K562 (cell line): ENCODE measurements around the gene MAP7D1. TPM values are rescaled to one million over a fixed set of nuclear protein-coding genes. Genes with fewer than 3 reads are reported as not detected.

ENCODE experiments used
- ADNP ChIP-seq: fragments of 200-800 bp; sonication (Bioruptor generic); IDR thresholded peaks from 2 replicates; pipeline ENCODE4 v1.6.1; 2016; ENCODE audit warnings: missing genetic modification characterization, missing compliant biosample characterization
- BRCA1 ChIP-seq, 2 experiments: fragments of 450-650 bp in 1 of 2; sonication (generic) in 1 of 2; formaldehyde crosslinking in 1 of 2; IDR thresholded peaks; 2 replicates each; pipeline versions ENCODE4 v1.5.0 to v1.6.1; 2017 to 2020; ENCODE audit warnings: mild to moderate bottlenecking in 1 of 2, missing genetic modification reagents in 1 of 2
- CBX3 ChIP-seq, 2 experiments: IDR thresholded peaks; 1 replicate in 1 of 2; 2 replicates in 1 of 2; pipeline ENCODE4 v1.6.1; 2012; ENCODE audit warnings: inconsistent platforms in 2 of 2, low read length in 2 of 2, borderline replicate concordance in 1 of 2, control low read depth in 1 of 2
- CEBPG ChIP-seq, 3 experiments: fragments of 200-800 bp in 1 of 3; sonication (Bioruptor generic) in 1 of 3; sonication (generic) in 1 of 3; formaldehyde crosslinking in 1 of 3; IDR thresholded peaks in 2 of 3; conservative IDR thresholded peaks in 1 of 3; 2 replicates each; pipeline versions ENCODE4 v1.6.1 to v1.8.0; 2016 to 2022; ENCODE audit warnings: missing compliant biosample characterization in 2 of 3, missing genetic modification characterization in 2 of 3, mild to moderate bottlenecking in 1 of 3, missing genetic modification reagents in 1 of 3
- CHCHD3 ChIP-seq: fragments of 250-450 bp; sonication (Bioruptor Pico); IDR thresholded peaks from 2 replicates; pipeline ENCODE4 v2.1.2; 2022; ENCODE audit warnings: mild to moderate bottlenecking
- CXXC5 ChIP-seq: fragments of 250-450 bp; sonication (Bioruptor Pico); IDR thresholded peaks from 2 replicates; pipeline ENCODE4 v1.8.0; 2022; ENCODE audit warnings: inconsistent platforms, mild to moderate bottlenecking, moderate library complexity
- E2F6 ChIP-seq, 2 experiments: IDR thresholded peaks; 2 replicates each; pipeline ENCODE4 v1.6.1; 2011; ENCODE audit warnings: borderline replicate concordance in 1 of 2, control low read depth in 1 of 2, low read depth in 1 of 2, low read length in 1 of 2, mild to moderate bottlenecking in 1 of 2, mixed read lengths in 1 of 2, moderate library complexity in 1 of 2; ENCODE audit not compliant: insufficient read depth in 1 of 2, insufficient read length in 1 of 2, poor library complexity in 1 of 2, severe bottlenecking in 1 of 2; ENCODE audit errors: extremely low read depth in 1 of 2
- ETV1 ChIP-seq: fragments of 450-650 bp; conservative IDR thresholded peaks from 2 replicates; pipeline ENCODE4 v1.6.1; 2016; ENCODE audit warnings: missing genetic modification characterization, control low read depth, low read depth, missing compliant biosample characterization
- ETV5 ChIP-seq: sonication (generic); formaldehyde crosslinking; IDR thresholded peaks from 2 replicates; pipeline ENCODE4 v1.4.0; 2020; ENCODE audit warnings: low read depth, mild to moderate bottlenecking, missing genetic modification reagents
- HMG20A ChIP-seq: fragments of 450-650 bp; formaldehyde crosslinking; conservative IDR thresholded peaks from 2 replicates; pipeline ENCODE4 v1.4.0; 2020; ENCODE audit warnings: mild to moderate bottlenecking, mixed read lengths
- HNRNPK ChIP-seq: fragments of 200-400 bp; formaldehyde crosslinking; IDR thresholded peaks from one replicate; pipeline ENCODE4 v1.6.1; 2018; ENCODE audit warnings: mild to moderate bottlenecking, low read depth, low read length; ENCODE audit not compliant: poor library complexity, severe bottlenecking
- NCOR1 ChIP-seq: fragments of 450-650 bp; IDR thresholded peaks from 2 replicates; pipeline ENCODE4 v1.6.1; 2016; ENCODE audit warnings: mild to moderate bottlenecking, moderate library complexity
- PRMT5 ChIP-seq: sonication (generic); formaldehyde crosslinking; IDR thresholded peaks from 2 replicates; pipeline ENCODE4 v1.5.0; 2020; ENCODE audit warnings: missing genetic modification reagents
- RBM25 ChIP-seq: fragments of 200-400 bp; formaldehyde crosslinking; IDR thresholded peaks from 2 replicates; pipeline ENCODE4 v1.6.1; 2018; ENCODE audit warnings: low read length, low read depth, moderate library complexity; ENCODE audit not compliant: severe bottlenecking
- SREBF1 ChIP-seq: fragments of 150-350 bp; IDR thresholded peaks from 2 replicates; pipeline ENCODE4 v1.6.1; 2014; ENCODE audit warnings: antibody characterized with exemption, low read depth, low read length, borderline replicate concordance
- STAT5B ChIP-seq: fragments of 250-450 bp; sonication (Bioruptor Pico); IDR thresholded peaks from 2 replicates; pipeline ENCODE4 v1.8.0; 2021; ENCODE audit warnings: mild to moderate bottlenecking, inconsistent platforms
- TBP ChIP-seq: optimal IDR thresholded peaks from 2 replicates; pipeline ENCODE3; 2011; ENCODE audit warnings: low read depth, low read length, improper control_type of control experiment
- TEAD2 ChIP-seq: fragments of 450-650 bp; IDR thresholded peaks from 2 replicates; pipeline ENCODE4 v1.6.1; 2016; ENCODE audit warnings: missing genetic modification characterization, control low read depth, missing compliant biosample characterization
- TRIM24 ChIP-seq, 2 experiments: fragments of 450-650 bp; IDR thresholded peaks; 2 replicates each; pipeline ENCODE4 v1.6.1; 2016
- ZC3H8 ChIP-seq: fragments of 450-650 bp; IDR thresholded peaks from 2 replicates; pipeline ENCODE4 v1.6.1; 2017
- ZFP30 ChIP-seq: fragments of 250-450 bp; sonication (Bioruptor Pico); IDR thresholded peaks from 2 replicates; pipeline ENCODE4 v1.8.0; 2022; ENCODE audit warnings: moderate library complexity, mild to moderate bottlenecking, inconsistent platforms, borderline replicate concordance
- ZNF121 ChIP-seq: sonication (generic); formaldehyde crosslinking; conservative IDR thresholded peaks from 2 replicates; pipeline ENCODE4 v1.8.0; 2022; ENCODE audit warnings: missing genetic modification reagents
- ZNF253 ChIP-seq: fragments of 250-450 bp; sonication (Bioruptor Pico); conservative IDR thresholded peaks from 2 replicates; pipeline ENCODE4 v1.6.1; 2021; ENCODE audit warnings: mild to moderate bottlenecking
- ZNF785 ChIP-seq: fragments of 250-450 bp; sonication (Bioruptor Pico); IDR thresholded peaks from 2 replicates; pipeline ENCODE4 v1.4.0; 2020; ENCODE audit warnings: mild to moderate bottlenecking
- polyA plus RNA-seq, 8 experiments: library from polyadenylated mRNA; depleted of rRNA in 4 of 8; stranded (reverse) in 5 of 8; unstranded in 3 of 8; fragments of >200 nt; fragmentation: Nextera tagmentation in 2 of 8; fragmentation: Illumina TruSeq in 1 of 8; extraction: Ambion mirVana in 2 of 8; extraction: Trizol in 1 of 8; gene quantifications; 2 replicates each; pipeline versions ENCODE4 v1.2.1 to v1.2.3, GENCODE V29; 2011 to 2014; ENCODE audit warnings: inconsistent platforms in 1 of 8, missing spikeins in 1 of 8
- total RNA-seq, 7 experiments: library from RNA; depleted of rRNA in 6 of 7; stranded (reverse); fragments of >200 nt in 6 of 7; fragmentation: Illumina TruSeq in 2 of 7; extraction: Trizol in 2 of 7; gene quantifications; 2 replicates each; pipeline versions ENCODE4 v1.2.1 to v1.2.3, GENCODE V29; 2011 to 2021; ENCODE audit warnings: low replicate concordance in 1 of 7
- TF ChIP-seq, protein P1 (sequence below): fragments of 250-450 bp; sonication (Bioruptor Pico); IDR thresholded peaks from 2 replicates; pipeline ENCODE4 v1.6.1; 2021; ENCODE audit warnings: mild to moderate bottlenecking
- TF ChIP-seq, protein P2 (sequence below): fragments of 450-650 bp; formaldehyde crosslinking; IDR thresholded peaks from 2 replicates; pipeline ENCODE4 v1.4.0; 2022; ENCODE audit warnings: missing genetic modification characterization

The MAP7D1 gene
- total and polyA plus RNA-seq, 9 of the 15 experiments (the other 6 are each of a cell fraction or from before 2014, with no cell fraction given) = 3.6 to 108 (median 34.5) TPM

DNA sequence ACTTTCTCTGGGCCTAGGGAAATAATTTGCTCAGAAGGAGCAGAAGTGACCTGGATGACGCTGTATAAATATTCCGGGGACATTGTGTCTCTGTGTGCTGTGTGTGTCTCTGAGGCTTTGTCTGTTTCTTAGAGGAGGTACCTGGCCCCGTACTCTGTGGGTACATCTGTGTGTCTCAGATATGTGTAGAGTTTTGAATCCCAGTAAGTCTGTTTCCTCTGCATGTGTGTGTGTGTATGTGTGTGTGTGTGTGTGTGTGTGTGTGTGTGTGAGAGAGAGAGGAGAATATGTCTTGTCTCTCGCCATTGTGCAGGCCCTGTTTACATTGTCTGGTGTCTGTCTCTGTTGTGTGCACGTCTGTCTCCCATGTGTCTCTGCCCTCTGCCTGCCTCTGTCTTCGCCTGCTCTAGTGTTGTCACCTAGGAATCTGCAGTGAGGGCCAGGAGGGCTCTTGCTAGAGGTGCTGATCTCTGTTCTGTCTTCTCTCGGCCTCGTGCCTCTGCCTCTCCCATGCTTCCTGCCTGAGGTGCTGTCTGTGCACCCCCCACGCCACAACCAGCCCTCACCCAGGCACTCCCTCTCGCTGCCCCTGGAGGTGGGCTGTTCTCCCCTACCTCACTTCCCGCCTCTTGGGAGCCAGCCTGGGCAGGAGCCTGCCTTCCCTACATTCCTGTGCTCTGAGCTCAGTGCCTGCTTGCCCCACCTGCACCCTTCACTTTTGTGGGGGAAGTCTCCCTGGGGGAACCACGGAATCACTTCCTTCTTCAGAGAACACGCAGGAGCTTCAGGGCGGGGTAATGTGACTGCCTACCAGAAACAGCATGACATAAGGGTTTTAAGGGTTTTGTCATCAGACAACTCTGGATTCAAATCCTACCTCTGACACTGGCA lies 5.9 kb downstream of the MAP7D1 start (continued):
- TF ChIP-seq CEBPG (CRISPR knock-in tag; IDR thresholded peaks at IDR 0.05) (0 out of 2 replicates have a peak, but pooled peaks have one; percentile 34), CEBPG (tag; conservative IDR thresholded peaks at IDR 0.05 in 1 of 2, IDR thresholded peaks at IDR 0.05 in 1 of 2) (no peak), ZNF253 (CRISPR knock-in tag) (no peak), HMG20A (CRISPR knock-in tag) (no peak), ZC3H8 (no peak), STAT5B (CRISPR knock-in tag) (no peak), E2F6 (IDR thresholded peaks at IDR 0.05; ENCODE audit: borderline replicate concordance in 1 of 2, extremely low read depth in 1 of 2, insufficient read depth in 1 of 2, insufficient read length in 1 of 2, low read depth in 1 of 2, low read length in 1 of 2, poor library complexity in 1 of 2, severe bottlenecking in 1 of 2) (peak in 1 of 2 experiments; percentile 37), ETV5 (no peak), PRMT5 (CRISPR knock-in tag) (no peak), SREBF1 (no peak), CBX3 (IDR thresholded peaks at IDR 0.05; ENCODE audit: borderline replicate concordance in 1 of 2, low read length in 2 of 2) (no peak), HNRNPK (no peak), TEAD2 (tag) (no peak), CXXC5 (CRISPR knock-in tag) (0 out of 2 replicates have a peak, but pooled peaks have one; percentile 33), CHCHD3 (CRISPR knock-in tag) (no peak), ETV1 (tag) (0 out of 2 replicates have a peak, but pooled peaks have one; percentile 6), ADNP (tag) (no peak), NCOR1 (peak; percentile 41; the same call in 1 of the 2 replicates), TBP (no peak), RBM25 (no peak), ZFP30 (no peak), ZNF121 (no peak), TRIM24 (IDR thresholded peaks at IDR 0.05) (no peak), BRCA1 (IDR thresholded peaks at IDR 0.05) (no peak), BRCA1 (CRISPR knock-in tag; IDR thresholded peaks at IDR 0.05) (no peak), ZNF785 (CRISPR knock-in tag) (no peak)
- TF ChIP-seq, protein P1, sequence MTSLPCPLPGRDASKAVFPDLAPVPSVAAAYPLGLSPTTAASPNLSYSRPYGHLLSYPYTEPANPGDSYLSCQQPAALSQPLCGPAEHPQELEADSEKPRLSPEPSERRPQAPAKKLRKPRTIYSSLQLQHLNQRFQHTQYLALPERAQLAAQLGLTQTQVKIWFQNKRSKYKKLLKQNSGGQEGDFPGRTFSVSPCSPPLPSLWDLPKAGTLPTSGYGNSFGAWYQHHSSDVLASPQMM (CRISPR knock-in tag) = no peak
- TF ChIP-seq, protein P2, sequence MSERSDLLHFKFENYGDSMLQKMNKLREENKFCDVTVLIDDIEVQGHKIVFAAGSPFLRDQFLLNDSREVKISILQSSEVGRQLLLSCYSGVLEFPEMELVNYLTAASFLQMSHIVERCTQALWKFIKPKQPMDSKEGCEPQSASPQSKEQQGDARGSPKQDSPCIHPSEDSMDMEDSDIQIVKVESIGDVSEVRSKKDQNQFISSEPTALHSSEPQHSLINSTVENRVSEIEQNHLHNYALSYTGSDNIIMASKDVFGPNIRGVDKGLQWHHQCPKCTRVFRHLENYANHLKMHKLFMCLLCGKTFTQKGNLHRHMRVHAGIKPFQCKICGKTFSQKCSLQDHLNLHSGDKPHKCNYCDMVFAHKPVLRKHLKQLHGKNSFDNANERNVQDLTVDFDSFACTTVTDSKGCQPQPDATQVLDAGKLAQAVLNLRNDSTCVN (CRISPR knock-in tag) = peak; percentile 95
